IMR-90 (cell line): Measurements from ENCODE around the gene MEF2B. TPM values are rescaled to one million over a fixed set of nuclear protein-coding genes. Genes with fewer than 3 reads are reported as not detected.

Source experiments
- ATAC-seq: fragments of 200-7000 bp; cut with Tn5 transposase; 2 replicates; pipeline ENCODE4 v1.9.1; 2020; ENCODE audit warnings: low read depth, mild to moderate bottlenecking, moderate library complexity
- BruUV-seq: library from RNA; stranded (reverse); fragments of 400-500 nt; replicated peaks from 2 replicates; lab custom pipeline; 2021; lab: Mats Ljungman, UMichigan
- CTCF ChIA-PET: fragments of 300-600 bp; formaldehyde crosslinking; extraction: SDS; loops from one replicate; lab custom pipeline; 2021; ENCODE audit warnings: antibody characterized with exemption; lab: Yijun Ruan, JAX
- POLR2A ChIA-PET: fragments of 300-600 bp; sonication (Branson Sonifier 250); formaldehyde crosslinking; loops from one replicate; lab custom pipeline; 2022; ENCODE audit warnings: antibody characterized with exemption; ENCODE audit not compliant: unreplicated experiment; lab: Charles Lee
- DNase-seq: peaks from one replicate; pipeline ENCODE4 v3.0.0; 2013
- H2AFZ ChIP-seq: replicated peaks from 2 replicates; pipeline ENCODE3; 2013; ENCODE audit warnings: low read length, mild to moderate bottlenecking; ENCODE audit not compliant: poor library complexity
- H2AK5ac ChIP-seq: 2 replicates; pipeline ENCODE4 v1.6.1; 2013; ENCODE audit warnings: low read depth, low read length, inconsistent platforms
- H2AK9ac ChIP-seq: replicated peaks from 2 replicates; pipeline ENCODE3; 2013; ENCODE audit warnings: mild to moderate bottlenecking, low read depth, low read length, moderate library complexity; ENCODE audit not compliant: poor library complexity
- H2BK120ac ChIP-seq: 2 replicates; pipeline ENCODE4 v1.6.1; 2013; ENCODE audit warnings: low read depth, low read length, inconsistent platforms
- H2BK15ac ChIP-seq: 3 replicates; pipeline ENCODE4 v1.6.1; 2013; ENCODE audit warnings: low read depth, low read length, inconsistent platforms
- H2BK20ac ChIP-seq: 2 replicates; pipeline ENCODE4 v1.6.1; 2013; ENCODE audit warnings: low read depth, mild to moderate bottlenecking, inconsistent platforms, low read length, moderate library complexity
- H2BK5ac ChIP-seq: 2 replicates; pipeline ENCODE4 v1.6.1; 2013; ENCODE audit warnings: mild to moderate bottlenecking, low read depth, low read length, inconsistent platforms; ENCODE audit not compliant: poor library complexity, severe bottlenecking
- H3K14ac ChIP-seq: replicated peaks from 2 replicates; pipeline ENCODE4 v1.6.1; 2013; ENCODE audit warnings: low read depth, low read length, inconsistent platforms
- H3K18ac ChIP-seq: 2 replicates; pipeline ENCODE4 v1.6.1; 2013; ENCODE audit warnings: low read depth, low read length, control low read depth
- H3K23ac ChIP-seq: 2 replicates; pipeline ENCODE4 v1.6.1; 2013; ENCODE audit warnings: low read depth, low read length, inconsistent platforms
- H3K27ac ChIP-seq: 2 replicates; pipeline ENCODE4 v1.5.1; 2013; ENCODE audit warnings: mild to moderate bottlenecking, control low read depth, low read length; ENCODE audit not compliant: insufficient read depth
- H3K27me3 ChIP-seq: 2 replicates; pipeline ENCODE4 v1.6.1; 2013; ENCODE audit warnings: low read length; ENCODE audit not compliant: control insufficient read depth, insufficient read depth
- H3K36me3 ChIP-seq: 2 replicates; pipeline ENCODE4 v1.6.1; 2013; ENCODE audit warnings: low read length, mixed read lengths; ENCODE audit not compliant: control insufficient read depth, insufficient read depth
- H3K4ac ChIP-seq: 2 replicates; pipeline ENCODE4 v1.6.1; 2013; ENCODE audit warnings: low read depth, low read length, inconsistent platforms
- H3K4me1 ChIP-seq: 2 replicates; pipeline ENCODE4 v1.6.1; 2013; ENCODE audit warnings: low read length, mixed read lengths; ENCODE audit not compliant: control insufficient read depth, insufficient read depth
- H3K4me2 ChIP-seq: 2 replicates; pipeline ENCODE4 v1.6.1; 2013; ENCODE audit warnings: low read depth, mild to moderate bottlenecking, control low read depth, low read length, moderate library complexity
- H3K4me3 ChIP-seq: 2 replicates; pipeline ENCODE4 v1.5.1; 2013; ENCODE audit warnings: low read depth, mild to moderate bottlenecking, control low read depth, low read length, moderate library complexity; ENCODE audit not compliant: insufficient read depth
- H3K56ac ChIP-seq: 2 replicates; pipeline ENCODE4 v1.6.1; 2013; ENCODE audit warnings: low read length, inconsistent platforms; ENCODE audit not compliant: insufficient read depth; ENCODE audit errors: extremely low read depth
- H3K79me1 ChIP-seq, 2 experiments: 2 replicates each; pipeline ENCODE4 v1.6.1; 2013; ENCODE audit warnings: low read length in 2 of 2, inconsistent platforms in 1 of 2, low read depth in 1 of 2
- H3K9ac ChIP-seq: 2 replicates; pipeline ENCODE4 v1.6.1; 2013; ENCODE audit warnings: low read depth, low read length, control low read depth
- H3K9me1 ChIP-seq: 2 replicates; pipeline ENCODE4 v1.6.1; 2013; ENCODE audit warnings: low read length, inconsistent platforms; ENCODE audit not compliant: insufficient read depth
- H3K9me3 ChIP-seq: 2 replicates; pipeline ENCODE4 v1.6.1; 2013; ENCODE audit warnings: low read length; ENCODE audit not compliant: control insufficient read depth, insufficient read depth
- H4K20me1 ChIP-seq: 2 replicates; pipeline ENCODE4 v1.6.1; 2013; ENCODE audit warnings: low read length, inconsistent platforms; ENCODE audit not compliant: insufficient read depth
- H4K5ac ChIP-seq: 2 replicates; pipeline ENCODE4 v1.6.1; 2013; ENCODE audit warnings: mild to moderate bottlenecking, low read depth, low read length, control low read depth
- H4K8ac ChIP-seq, 2 experiments: 2 replicates each; pipeline ENCODE4 v1.6.1; 2013; ENCODE audit warnings: low read depth in 2 of 2, low read length in 2 of 2, control low read depth in 1 of 2, inconsistent platforms in 1 of 2
- H4K91ac ChIP-seq: 2 replicates; pipeline ENCODE4 v1.6.1; 2013; ENCODE audit warnings: low read depth, low read length, inconsistent platforms; ENCODE audit not compliant: insufficient read depth
- BHLHE40 ChIP-seq: fragments of 150-350 bp; IDR thresholded peaks from 2 replicates; pipeline ENCODE4 v1.6.1; 2016; ENCODE audit warnings: mild to moderate bottlenecking, low read depth, low read length
- CEBPB ChIP-seq: IDR thresholded peaks from 2 replicates; pipeline ENCODE4 v1.6.1; 2012; ENCODE audit warnings: low read depth, low read length, improper control_type of control experiment
- CHD1 ChIP-seq: IDR thresholded peaks from 2 replicates; pipeline ENCODE4 v1.6.1; 2012; ENCODE audit warnings: low read depth, low read length, improper control_type of control experiment
- CTCF ChIP-seq: conservative IDR thresholded peaks from 2 replicates; pipeline ENCODE4 v1.5.1; 2012; ENCODE audit warnings: mild to moderate bottlenecking, low read depth, low read length, improper control_type of control experiment
- FOS ChIP-seq: fragments of 150-350 bp; IDR thresholded peaks from 2 replicates; pipeline ENCODE4 v1.6.1; 2016; ENCODE audit warnings: low read depth, low read length
- MAZ ChIP-seq: IDR thresholded peaks from 2 replicates; pipeline ENCODE4 v1.6.1; 2012; ENCODE audit warnings: low read depth, mild to moderate bottlenecking, low read length, improper control_type of control experiment, moderate library complexity, borderline replicate concordance
- MXI1 ChIP-seq: IDR thresholded peaks from 2 replicates; pipeline ENCODE4 v1.6.1; 2012; ENCODE audit warnings: low read depth, mild to moderate bottlenecking, low read length, moderate library complexity, borderline replicate concordance
- NFE2L2 ChIP-seq: fragments of 150-350 bp; IDR thresholded peaks from 2 replicates; pipeline ENCODE4 v1.6.1; 2016; ENCODE audit warnings: low read depth, mild to moderate bottlenecking, low read length
- POLR2A ChIP-seq: IDR thresholded peaks from 2 replicates; pipeline ENCODE4 v1.6.1; 2012; ENCODE audit warnings: mild to moderate bottlenecking, low read depth, low read length
- RAD21 ChIP-seq: IDR thresholded peaks from 2 replicates; pipeline ENCODE4 v1.6.1; 2012; ENCODE audit warnings: low read length, improper control_type of control experiment
- RCOR1 ChIP-seq: IDR thresholded peaks from 2 replicates; pipeline ENCODE4 v1.6.1; 2012; ENCODE audit warnings: mild to moderate bottlenecking, low read length, improper control_type of control experiment; ENCODE audit not compliant: insufficient replicate concordance
- SMC3 ChIP-seq: fragments of 150-350 bp; IDR thresholded peaks from 2 replicates; pipeline ENCODE4 v1.6.1; 2016; ENCODE audit warnings: low read depth, mild to moderate bottlenecking, antibody characterized with exemption, low read length, moderate library complexity
- USF2 ChIP-seq: fragments of 150-350 bp; IDR thresholded peaks from 2 replicates; pipeline ENCODE4 v1.6.1; 2017; ENCODE audit warnings: mild to moderate bottlenecking, antibody characterized with exemption, low read length, low read depth
- whole genome bisulfite sequencing, 2 experiments: methylation state at CpG; one replicate each; pipeline versions ENCODE4 v1.1.5 to v1.1.7; 2013; ENCODE audit warnings: missing lambda C conversion rate in 2 of 2; ENCODE audit not compliant: insufficient read length in 1 of 2; ENCODE audit errors: extremely low coverage in 2 of 2; 5-methylcytosine and 5-hydroxymethylcytosine counted together
- dilution Hi-C: fragments of 300-500 bp; cut with HindIII; formaldehyde crosslinking; loops from one replicate; pipeline ENCODE4 v1.14.3; 2018; ENCODE audit warnings: low sequenced_read_pairs; ENCODE audit not compliant: unreplicated experiment
- in situ Hi-C: fragments of 300-500 bp; cut with MboI; formaldehyde crosslinking; loops from 3 replicates; pipeline ENCODE4 v1.14.3; 2019; ENCODE audit warnings: low sequenced_read_pairs, inconsistent platforms, mixed read lengths
- intact Hi-C: fragments of 100-400 bp; cut with micrococcal nuclease; formaldehyde crosslinking; loops from 2 replicates; pipeline ENCODE4 v1.10.0; 2022
- polyA plus RNA-seq, 3 experiments: library from polyadenylated mRNA; depleted of rRNA; stranded (reverse); fragments of >200 nt; gene quantifications; 2 replicates each; pipeline ENCODE4 v1.2.3, GENCODE V29; 2012; ENCODE audit warnings: low replicate concordance in 1 of 3
- total RNA-seq: library from RNA; depleted of rRNA; stranded (reverse); fragments of >200 nt; gene quantifications from 2 replicates; pipeline ENCODE4 v1.2.3, GENCODE V29; 2012

Gene MEF2B
- total and polyA plus RNA-seq, 2 of the 4 experiments (the other 2 are of a cell fraction), result 0.18 to 0.94 TPM

- H2BK20ac ChIP-seq, result no peak overlapping the region
- peak overlapping the region; percentile 93; the same call in 1 of the 2 replicates for H3K4ac ChIP-seq
- no peaks in the 10 kb centered on the region for H3K9me1 ChIP-seq
- H3K27me3 ChIP-seq, result no peaks in the 10 kb centered on the region
- peak overlapping the region; percentile 37 for H2BK5ac ChIP-seq
- ChIA-PET POLR2A (interaction anchor here (0.6 kb wide), 1 partner anchor 21 kb away, joined by 4 read pairs; no protein-coding TSS in a partner anchor), CTCF (interaction anchor here (0.6 to 1.5 kb wide), 4 partner anchors 9 to 132 kb away, joined by 3 to 12 read pairs (median 4); no protein-coding TSS in a partner anchor)
- intact Hi-C loops, result loop anchor here (1.0 to 10.0 kb wide), 2 partner anchors 29 to 179 kb away; partner anchors contain the start of genes MAU2 and SUGP1
- H3K14ac ChIP-seq, result no peak overlapping the region
- H3K27ac ChIP-seq, result peak overlapping the region; percentile 54
- no peaks in the 10 kb centered on the region for H4K20me1 ChIP-seq
- no peak overlapping the region; the same call in 1 of the 2 replicates for H3K56ac ChIP-seq
- H2AK5ac ChIP-seq, result peak overlapping the region; percentile 64; the same call in 1 of the 2 replicates
- H3K9me3 ChIP-seq, result no peaks in the 10 kb centered on the region
- H2AK9ac ChIP-seq, result peak overlapping the region; percentile 87
- peaks cover 2% of the 10 kb centered on the region; the same call in 1 of the 2 replicates for H3K4me1 ChIP-seq
- ATAC-seq (peak; percentile 99), DNase-seq (peak; percentile 44)
- no TSS peak for BruUV-seq
- H3K4me3 ChIP-seq, result no peak overlapping the region
- H3K79me1 ChIP-seq, result no peaks in the 10 kb centered on the region
- no peak overlapping the region for H2BK15ac ChIP-seq
- peak overlapping the region; percentile 77 for H2BK120ac ChIP-seq
- H3K9ac ChIP-seq, result peak overlapping the region; percentile 53; the same call in 1 of the 2 replicates
- peak overlapping the region; percentile 96 for H4K5ac ChIP-seq
- H3K4me2 ChIP-seq, result peak overlapping the region; percentile 64
- H3K36me3 ChIP-seq, result peaks cover 12% of the 10 kb centered on the region
- WGBS, 2 experiments, result 45% methylated on average over 22 of the region's 47 CpGs; no CpG with 5 or more reads in 1 of the 2 experiments
- H4K8ac ChIP-seq, result peak overlapping the region; percentile 96 to 99
- in situ Hi-C loops, result no loop called here
- H4K91ac ChIP-seq, result peak overlapping the region; percentile 91
- peak overlapping the region; percentile 98 for H2AFZ ChIP-seq
- H3K18ac ChIP-seq, result no peak overlapping the region; the same call in 1 of the 2 replicates
- no peak overlapping the region for H3K23ac ChIP-seq
- dilution Hi-C loops, result no loop called here
- TF ChIP-seq RCOR1, result no peak
- TF ChIP-seq RAD21, result peak; percentile 87
- no peak for TF ChIP-seq BHLHE40
- TF ChIP-seq CTCF, result peak; percentile 94
- TF ChIP-seq NFE2L2, result no peak
- peak; percentile 79 for TF ChIP-seq SMC3
- no peak for TF ChIP-seq CHD1
- no peak for TF ChIP-seq USF2
- no peak for TF ChIP-seq CEBPB
- no peak for TF ChIP-seq MXI1
- no peak for TF ChIP-seq FOS
- no peak for TF ChIP-seq POLR2A
- peak; percentile 52; the same call in 1 of the 2 replicates for TF ChIP-seq MAZ
Measured at GRCh38 chr19:19145684-19146608, 24.1 kb downstream of the MEF2B start.
